Tibial artery (tissue), 4 donors: Measurements from ENCODE around the gene KRT15.

Experiments used
- DNase-seq, 2 donors: peaks; one replicate each; pipeline ENCODE4 v3.0.0-alpha.2; 2019
- H3K27ac ChIP-seq, 2 donors: fragments of 200-600 bp; sonication (generic) in 1 of 2; 1 replicate in 1 of 2; 2 replicates in 1 of 2; pipeline ENCODE4 v1.5.1; 2018 to 2019; ENCODE audit warnings: mild to moderate bottlenecking in 1 of 2
- H3K27me3 ChIP-seq, 2 donors: fragments of 200-600 bp; sonication (generic) in 1 of 2; one replicate each; pipeline versions ENCODE4 v1.5.1 to v1.6.0; 2016 to 2019
- H3K36me3 ChIP-seq, 3 donors: fragments of 200-600 bp; sonication (generic) in 2 of 3; one replicate each; pipeline ENCODE4 v1.5.1; 2016 to 2019; ENCODE audit warnings: mild to moderate bottlenecking in 2 of 3
- H3K4me1 ChIP-seq, 4 donors: fragments of 200-600 bp; sonication (generic) in 2 of 4; 1 replicate in 3 of 4; 2 replicates in 1 of 4; pipeline ENCODE4 v1.5.1; 2016 to 2019
- H3K4me3 ChIP-seq, 2 donors: fragments of 200-600 bp; sonication (generic) in 1 of 2; 1 replicate in 1 of 2; 2 replicates in 1 of 2; pipeline ENCODE4 v1.5.1; 2018 to 2019; ENCODE audit warnings: mild to moderate bottlenecking in 2 of 2
- H3K9me3 ChIP-seq, 3 donors: fragments of 200-600 bp; sonication (generic) in 1 of 3; one replicate each; pipeline ENCODE4 v1.5.1; 2016 to 2019
- intact Hi-C: fragments of 100-400 bp; cut with DNase I; formaldehyde crosslinking; loops from one replicate; pipeline ENCODE4 v1.15.0; 2023; ENCODE audit warnings: low total_unique reads
- TF ChIP-seq, protein P1 (sequence below), 2 experiments: fragments of 200-600 bp in 1 of 2; fragments of 450-650 bp in 1 of 2; IDR thresholded peaks; one replicate each; pipeline ENCODE4 v1.5.1; 2017 to 2019; ENCODE audit warnings: antibody characterized with exemption in 2 of 2, mild to moderate bottlenecking in 1 of 2, moderate library complexity in 1 of 2

The KRT15 gene

DNA sequence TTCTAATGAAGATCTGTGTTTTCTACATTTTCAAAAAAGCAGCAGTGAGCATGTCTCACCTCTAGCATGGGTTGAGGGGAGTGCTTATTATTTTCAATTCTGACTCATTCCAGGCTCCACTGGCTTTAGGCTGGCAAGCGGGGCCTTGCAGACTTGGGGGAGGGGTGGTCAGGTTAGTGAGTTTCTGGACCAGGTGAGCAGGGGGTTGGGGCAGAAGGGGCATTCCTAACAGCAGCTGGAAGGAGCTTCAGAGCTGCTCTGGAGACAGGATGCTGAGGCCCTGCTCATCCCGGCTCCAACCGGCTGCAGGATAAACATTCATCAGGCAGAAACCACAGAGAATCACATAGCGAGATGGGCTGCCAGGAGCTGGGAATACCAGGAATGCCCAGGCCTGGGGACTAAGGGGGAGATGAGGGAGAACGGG lies 19.9 kb upstream of the KRT15 start:
- intact Hi-C loops: no loop called here
- Histone ChIP-seq H3K4me1 (peaks cover 0 to 16% (median 0%) of the 10 kb centered on the region in 4 donors), H3K9me3 (no peaks in the 10 kb centered on the region), H3K4me3 (no peak overlapping the region), H3K27ac (no peak overlapping the region), H3K27me3 (peaks cover 0 to 22% of the 10 kb centered on the region in 2 donors), H3K36me3 (no peaks in the 10 kb centered on the region)
- no peak for DNase-seq
- TF ChIP-seq, protein P1, sequence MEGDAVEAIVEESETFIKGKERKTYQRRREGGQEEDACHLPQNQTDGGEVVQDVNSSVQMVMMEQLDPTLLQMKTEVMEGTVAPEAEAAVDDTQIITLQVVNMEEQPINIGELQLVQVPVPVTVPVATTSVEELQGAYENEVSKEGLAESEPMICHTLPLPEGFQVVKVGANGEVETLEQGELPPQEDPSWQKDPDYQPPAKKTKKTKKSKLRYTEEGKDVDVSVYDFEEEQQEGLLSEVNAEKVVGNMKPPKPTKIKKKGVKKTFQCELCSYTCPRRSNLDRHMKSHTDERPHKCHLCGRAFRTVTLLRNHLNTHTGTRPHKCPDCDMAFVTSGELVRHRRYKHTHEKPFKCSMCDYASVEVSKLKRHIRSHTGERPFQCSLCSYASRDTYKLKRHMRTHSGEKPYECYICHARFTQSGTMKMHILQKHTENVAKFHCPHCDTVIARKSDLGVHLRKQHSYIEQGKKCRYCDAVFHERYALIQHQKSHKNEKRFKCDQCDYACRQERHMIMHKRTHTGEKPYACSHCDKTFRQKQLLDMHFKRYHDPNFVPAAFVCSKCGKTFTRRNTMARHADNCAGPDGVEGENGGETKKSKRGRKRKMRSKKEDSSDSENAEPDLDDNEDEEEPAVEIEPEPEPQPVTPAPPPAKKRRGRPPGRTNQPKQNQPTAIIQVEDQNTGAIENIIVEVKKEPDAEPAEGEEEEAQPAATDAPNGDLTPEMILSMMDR (IDR thresholded peaks at IDR 0.05): no peak

- Histone ChIP-seq H3K4me1 (peaks cover 0 to 16% (median 0%) of the 10 kb centered on the region in 4 donors), H3K36me3 (no peaks in the 10 kb centered on the region), H3K27ac (no peak overlapping the region), H3K27me3 (peaks cover 0 to 22% of the 10 kb centered on the region in 2 donors), H3K4me3 (no peak overlapping the region), H3K9me3 (no peaks in the 10 kb centered on the region)
- TF ChIP-seq, protein P1 (IDR thresholded peaks at IDR 0.05): no peak
- no peak for DNase-seq
- intact Hi-C loops: no loop called here
These were observed 19.3 kb upstream of the KRT15 start for GRCh38 chr17:41537990-41538389.

DNA sequence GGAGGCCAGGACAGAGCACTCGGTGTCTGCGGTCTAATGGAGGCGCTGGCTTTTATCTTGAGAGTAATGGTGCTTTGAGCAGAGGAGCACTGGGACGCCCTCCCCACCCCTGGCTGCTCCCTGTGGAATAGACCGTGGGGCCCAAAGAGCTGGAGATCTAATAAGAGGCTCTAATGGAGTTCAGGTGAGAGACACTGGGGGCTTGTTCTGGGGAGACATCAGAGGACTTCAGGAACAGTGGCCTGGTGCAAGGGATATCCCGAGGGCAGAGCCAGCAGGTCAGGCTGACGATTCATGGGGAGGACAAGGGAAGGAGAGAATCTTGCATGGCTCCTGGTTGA lies 18.9 kb upstream of the KRT15 start:
- Histone ChIP-seq H3K4me1 (peaks cover 0 to 16% (median 0%) of the 10 kb centered on the region in 4 donors), H3K27ac (no peak overlapping the region), H3K9me3 (no peaks in the 10 kb centered on the region), H3K36me3 (no peaks in the 10 kb centered on the region), H3K27me3 (peaks cover 0 to 24% of the 10 kb centered on the region in 2 donors), H3K4me3 (no peak overlapping the region)
- no peak for DNase-seq
- intact Hi-C loops: no loop called here
- TF ChIP-seq, protein P1 (IDR thresholded peaks at IDR 0.05): no peak

- intact Hi-C loops: no loop called here
- DNase-seq: no peak
- TF ChIP-seq, protein P1 (IDR thresholded peaks at IDR 0.05): no peak
These were observed 18.3 kb upstream of the KRT15 start for GRCh38 chr17:41536741-41537613.

DNA sequence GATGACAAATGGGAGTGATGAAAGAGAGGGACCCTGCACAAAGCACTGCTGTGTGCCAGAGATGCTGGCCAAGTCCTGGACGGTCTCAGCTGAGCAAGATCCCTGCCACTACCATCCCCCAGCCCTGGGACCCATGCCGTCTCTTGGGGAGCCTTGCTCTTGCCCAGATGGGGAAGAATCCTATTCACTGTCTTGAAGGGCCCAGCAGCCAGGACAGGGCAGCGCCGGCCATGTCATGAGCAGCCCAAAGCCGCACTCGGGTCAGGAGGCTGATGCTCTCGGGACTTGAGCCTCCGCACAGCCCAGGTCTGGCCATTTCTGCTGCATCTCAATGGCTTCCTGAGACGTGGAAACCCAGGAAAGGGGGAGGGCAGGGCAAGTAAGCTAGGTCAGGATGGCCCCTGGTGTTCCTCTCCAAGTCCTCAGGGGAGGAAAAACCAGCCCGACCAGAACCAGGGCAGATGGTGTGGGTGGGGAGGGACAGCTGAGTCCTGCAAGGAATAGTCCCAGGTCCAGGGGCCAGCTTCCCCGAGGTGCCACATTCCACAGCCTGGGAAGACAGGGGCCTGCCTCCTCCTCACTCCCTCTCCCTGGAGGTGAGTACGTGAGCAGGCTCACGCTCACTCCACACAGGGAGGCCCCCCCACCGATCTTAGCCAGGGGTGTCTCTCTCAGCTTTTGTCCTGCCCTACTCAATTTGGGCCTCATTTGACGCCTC lies 17.2 kb upstream of the KRT15 start:
- intact Hi-C loops: no loop called here
- TF ChIP-seq, protein P1 (IDR thresholded peaks at IDR 0.05): no peak
- H3K27me3 ChIP-seq: peaks cover 0 to 25% of the 10 kb centered on the region in 2 donors
- no peak overlapping the region for H3K27ac ChIP-seq
- H3K4me3 ChIP-seq: no peak overlapping the region
- DNase-seq: no peak
- H3K4me1 ChIP-seq: peaks cover 0 to 16% (median 0%) of the 10 kb centered on the region in 4 donors
- no peaks in the 10 kb centered on the region for H3K36me3 ChIP-seq
- no peaks in the 10 kb centered on the region for H3K9me3 ChIP-seq

More at GRCh38 chr17:41536741-41537613, 18.3 kb upstream of the KRT15 start:
- peaks cover 0 to 16% (median 0%) of the 10 kb centered on the region in 4 donors for H3K4me1 ChIP-seq
- no peak overlapping the region for H3K4me3 ChIP-seq
- H3K36me3 ChIP-seq: no peaks in the 10 kb centered on the region
- no peaks in the 10 kb centered on the region for H3K9me3 ChIP-seq
- H3K27ac ChIP-seq: no peak overlapping the region
- H3K27me3 ChIP-seq: peaks cover 0 to 25% of the 10 kb centered on the region in 2 donors
